ENCODE measurements around the gene GAREM1. TPM values are rescaled to one million over a fixed set of nuclear protein-coding genes. Genes with fewer than 3 reads are reported as not detected.

The GAREM1 gene
- total RNA-seq, 2 experiments from 2014 or later = not detected

DNA sequence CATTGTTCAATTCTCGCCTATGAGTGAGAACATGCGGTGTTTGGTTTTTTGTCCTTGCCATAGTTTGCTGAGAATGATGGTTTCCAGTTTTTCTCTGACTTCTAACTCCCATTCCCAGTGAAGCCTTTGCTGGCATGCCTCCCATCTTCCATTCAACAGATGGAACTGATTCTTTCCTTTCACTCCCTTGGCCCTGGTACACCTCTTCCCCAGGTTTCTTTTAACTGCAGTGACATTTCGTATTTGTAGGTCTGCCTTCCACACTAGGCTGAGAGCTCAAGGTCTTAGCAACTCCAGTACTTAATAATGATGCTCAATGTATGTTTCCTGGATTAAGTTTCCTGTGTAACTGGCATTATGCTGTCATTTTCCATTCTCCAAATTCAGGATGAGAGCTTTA, 48.5 kb downstream of the GAREM1 start:
- H3K36me3 Mint-ChIP-seq = no peaks in the 10 kb centered on the region
- no peaks in the 10 kb centered on the region for H3K9me3 Mint-ChIP-seq
- no peak overlapping the region for H3K27ac Mint-ChIP-seq
- H3K27me3 Mint-ChIP-seq = peaks cover 9% of the 10 kb centered on the region
- H3K4me1 Mint-ChIP-seq = no peaks in the 10 kb centered on the region
- H3K4me3 Mint-ChIP-seq = no peak overlapping the region
- DNase-seq = no peak

DNA sequence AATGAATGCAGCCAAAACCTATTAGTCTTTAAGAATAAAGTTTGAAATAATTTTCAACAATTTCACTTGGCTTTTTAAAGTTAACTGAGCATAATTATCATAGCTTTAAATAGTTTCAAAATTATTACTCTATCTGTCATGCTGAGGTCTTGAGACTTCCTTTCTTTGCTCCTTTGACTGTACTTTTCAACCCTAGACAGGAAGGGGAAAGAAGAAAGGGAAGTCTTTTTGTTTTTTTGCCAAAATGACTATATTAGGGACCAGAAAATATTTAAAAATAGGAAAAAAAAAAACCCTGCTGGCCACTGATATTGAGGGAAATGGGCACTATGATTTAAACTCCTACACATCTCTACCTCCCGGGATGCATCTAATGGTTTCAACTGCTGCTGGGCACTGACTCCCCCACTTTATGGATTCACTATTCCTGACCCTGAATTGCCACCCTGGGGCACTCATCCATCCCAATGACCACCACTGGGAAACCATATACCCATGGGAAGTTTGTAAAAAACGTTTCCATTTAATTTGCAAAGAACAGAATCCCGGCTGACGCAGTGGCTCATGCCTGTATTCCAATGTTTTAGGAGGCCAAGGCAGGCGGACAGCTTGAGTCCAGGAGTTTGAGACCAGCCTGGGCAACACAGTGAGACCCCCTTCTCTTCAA, 50.5 kb downstream of the GAREM1 start:
- H3K9me3 Mint-ChIP-seq = no peaks in the 10 kb centered on the region
- no peaks in the 10 kb centered on the region for H3K4me1 Mint-ChIP-seq
- no peak for DNase-seq
- H3K4me3 Mint-ChIP-seq = no peak overlapping the region
- H3K27ac Mint-ChIP-seq = no peak overlapping the region
- H3K27me3 Mint-ChIP-seq = peaks cover 9% of the 10 kb centered on the region
- H3K36me3 Mint-ChIP-seq = no peaks in the 10 kb centered on the region

DNA sequence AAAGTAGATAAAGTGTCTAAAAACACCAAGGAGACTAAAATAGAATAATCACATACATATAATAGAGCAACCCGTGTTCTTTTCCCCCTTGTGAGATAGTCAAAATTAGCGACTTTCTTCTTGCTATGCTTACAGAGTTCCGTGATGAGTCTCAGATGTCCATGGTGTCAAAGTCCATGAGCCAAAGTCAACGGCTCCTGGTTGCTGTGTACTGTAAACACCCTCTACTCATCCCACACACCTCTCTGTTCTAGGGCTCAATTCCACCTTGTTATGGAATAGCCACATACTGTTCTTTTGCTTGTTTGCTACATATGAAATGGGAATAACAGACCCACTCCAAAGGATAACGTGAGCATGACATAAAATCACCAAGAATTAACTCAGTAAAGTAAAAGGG, 52.5 kb downstream of the GAREM1 start:
- H3K27me3 Mint-ChIP-seq = peaks cover 9% of the 10 kb centered on the region
- DNase-seq = no peak
- H3K4me1 Mint-ChIP-seq = no peaks in the 10 kb centered on the region
- H3K27ac Mint-ChIP-seq = no peak overlapping the region
- H3K36me3 Mint-ChIP-seq = no peaks in the 10 kb centered on the region
- no peaks in the 10 kb centered on the region for H3K9me3 Mint-ChIP-seq
- no peak overlapping the region for H3K4me3 Mint-ChIP-seq

DNA sequence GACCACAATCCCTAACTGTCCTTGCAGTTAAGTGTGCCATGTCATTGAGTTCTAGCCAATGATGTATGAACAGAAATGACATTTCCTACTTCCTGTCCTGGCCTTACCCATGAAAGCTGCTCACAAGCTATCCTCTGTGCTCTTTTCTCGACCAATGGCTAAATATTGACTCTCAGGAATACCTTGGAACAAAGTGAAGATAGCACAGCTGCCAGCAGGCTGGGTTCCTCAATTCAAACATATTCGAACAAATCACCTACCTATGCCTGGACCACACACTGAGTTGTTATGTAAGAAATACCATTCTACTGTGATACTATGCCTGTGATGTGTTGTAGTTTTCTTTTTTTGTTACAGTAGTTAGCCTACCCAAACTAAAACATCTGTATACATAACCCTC, 65.1 kb downstream of the GAREM1 start:
- H3K27ac Mint-ChIP-seq = no peak overlapping the region
- H3K9me3 Mint-ChIP-seq = peaks cover 2% of the 10 kb centered on the region
- H3K4me3 Mint-ChIP-seq = no peak overlapping the region
- H3K36me3 Mint-ChIP-seq = no peaks in the 10 kb centered on the region
- no peaks in the 10 kb centered on the region for H3K27me3 Mint-ChIP-seq
- H3K4me1 Mint-ChIP-seq = no peaks in the 10 kb centered on the region
- DNase-seq = no peak

- Mint-ChIP-seq H3K36me3 (no peaks in the 10 kb centered on the region), H3K4me3 (no peak overlapping the region), H3K27me3 (peaks cover 8% of the 10 kb centered on the region), H3K4me1 (no peaks in the 10 kb centered on the region), H3K27ac (no peak overlapping the region), H3K9me3 (peaks cover 5% of the 10 kb centered on the region)
- DNase-seq = no peak
These were observed 69.1 kb downstream of the GAREM1 start for GRCh38 chr18:32401621-32402020.

DNA sequence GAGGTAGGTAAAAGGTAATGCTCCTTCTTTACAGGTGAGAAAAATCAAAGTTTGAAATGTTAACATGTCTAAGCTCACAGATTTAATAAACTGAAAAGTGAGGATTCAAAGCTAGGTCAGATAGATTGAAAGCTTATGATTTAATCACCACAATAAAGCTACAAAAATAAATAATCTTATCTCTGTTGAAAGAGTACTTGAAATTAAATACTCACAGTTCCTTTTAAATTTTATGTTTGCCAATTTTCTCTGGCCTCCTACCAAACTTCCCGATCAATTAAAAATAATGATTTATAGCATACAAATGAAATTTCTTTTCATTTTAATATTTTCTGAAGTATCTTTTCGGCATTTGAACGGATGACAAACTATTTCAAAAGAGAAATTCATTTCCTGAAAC, 77.3 kb downstream of the GAREM1 start:
- Mint-ChIP-seq H3K27ac (no peak overlapping the region), H3K36me3 (peaks cover 4% of the 10 kb centered on the region), H3K27me3 (peaks cover 28% of the 10 kb centered on the region), H3K4me3 (no peak overlapping the region), H3K4me1 (no peaks in the 10 kb centered on the region), H3K9me3 (peaks cover 7% of the 10 kb centered on the region)
- no peak for DNase-seq

DNA sequence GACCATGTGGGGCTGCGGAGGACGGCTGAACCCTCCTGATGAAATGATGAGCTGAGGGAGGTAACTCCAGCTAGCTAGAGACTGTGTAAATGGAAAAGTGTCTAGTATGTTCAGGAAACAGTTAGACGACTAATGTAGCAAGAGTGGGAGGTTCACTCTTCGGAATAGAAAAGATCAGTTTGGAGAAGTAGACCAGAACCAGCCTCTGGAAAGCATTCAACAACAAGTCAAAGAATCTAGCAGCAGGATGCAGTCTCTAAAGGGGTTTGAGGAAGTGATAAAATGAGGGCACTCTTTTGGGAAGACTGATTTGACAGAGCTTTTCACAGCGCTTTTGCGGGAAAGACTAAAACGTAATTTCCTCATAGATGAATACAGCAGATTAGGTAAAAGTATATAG, 79.6 kb downstream of the GAREM1 start:
- Mint-ChIP-seq H3K36me3 (peaks cover 4% of the 10 kb centered on the region), H3K4me1 (no peaks in the 10 kb centered on the region), H3K9me3 (peaks cover 5% of the 10 kb centered on the region), H3K4me3 (no peak overlapping the region), H3K27me3 (peaks cover 23% of the 10 kb centered on the region), H3K27ac (no peak overlapping the region)
- no peak for DNase-seq

GRCh38 chr18:32389858-32390257, 80.8 kb downstream of the GAREM1 start:
- Mint-ChIP-seq H3K4me3 (no peak overlapping the region), H3K4me1 (no peaks in the 10 kb centered on the region), H3K27me3 (peaks cover 23% of the 10 kb centered on the region), H3K9me3 (no peaks in the 10 kb centered on the region), H3K27ac (no peak overlapping the region), H3K36me3 (peaks cover 2% of the 10 kb centered on the region)
- DNase-seq = no peak

DNA sequence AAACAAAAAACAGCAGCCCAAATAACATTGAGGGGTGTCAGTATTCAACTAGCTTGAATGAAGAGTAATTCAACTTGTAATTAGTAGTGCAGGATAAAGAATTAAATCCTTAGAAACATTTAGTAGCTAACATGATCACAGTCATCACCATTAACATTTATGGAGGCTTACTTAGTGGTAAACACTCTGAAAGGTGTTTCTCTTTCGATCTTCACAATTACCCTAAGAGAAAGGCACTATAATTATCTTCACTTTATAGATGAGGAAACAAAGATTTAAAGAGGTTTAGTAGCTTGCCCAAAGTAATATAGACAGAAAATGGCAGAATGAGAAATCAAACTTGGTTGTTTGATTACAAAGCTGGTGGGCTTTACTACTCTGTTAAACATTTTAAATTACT, 81.5 kb downstream of the GAREM1 start:
- DNase-seq = no peak
- Mint-ChIP-seq H3K36me3 (peaks cover 2% of the 10 kb centered on the region), H3K9me3 (no peaks in the 10 kb centered on the region), H3K4me3 (no peak overlapping the region), H3K27me3 (peaks cover 23% of the 10 kb centered on the region), H3K27ac (no peak overlapping the region), H3K4me1 (no peaks in the 10 kb centered on the region)

DNA sequence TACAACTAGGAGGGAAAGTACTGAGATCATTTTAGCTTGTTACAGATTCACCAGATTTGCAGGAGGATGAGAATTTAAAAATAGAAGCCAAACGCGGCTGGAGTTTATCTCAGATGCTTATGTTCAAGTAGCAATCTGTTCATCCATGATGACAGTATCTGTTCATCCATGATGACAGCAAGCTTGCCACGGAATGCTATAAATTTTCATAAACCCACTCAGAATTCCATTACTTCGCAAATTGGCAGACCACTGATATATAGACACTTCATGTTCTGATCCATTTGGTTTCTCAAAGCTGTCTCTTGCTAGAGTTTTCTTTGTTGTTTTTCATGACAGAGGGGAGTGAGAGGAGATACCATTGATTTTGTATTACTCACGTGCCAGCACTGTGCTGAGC, 84.2 kb downstream of the GAREM1 start:
- Mint-ChIP-seq H3K4me1 (no peaks in the 10 kb centered on the region), H3K36me3 (peaks cover 2% of the 10 kb centered on the region), H3K4me3 (no peak overlapping the region), H3K27ac (no peak overlapping the region), H3K27me3 (peaks cover 13% of the 10 kb centered on the region), H3K9me3 (no peaks in the 10 kb centered on the region)
- DNase-seq = no peak

DNA sequence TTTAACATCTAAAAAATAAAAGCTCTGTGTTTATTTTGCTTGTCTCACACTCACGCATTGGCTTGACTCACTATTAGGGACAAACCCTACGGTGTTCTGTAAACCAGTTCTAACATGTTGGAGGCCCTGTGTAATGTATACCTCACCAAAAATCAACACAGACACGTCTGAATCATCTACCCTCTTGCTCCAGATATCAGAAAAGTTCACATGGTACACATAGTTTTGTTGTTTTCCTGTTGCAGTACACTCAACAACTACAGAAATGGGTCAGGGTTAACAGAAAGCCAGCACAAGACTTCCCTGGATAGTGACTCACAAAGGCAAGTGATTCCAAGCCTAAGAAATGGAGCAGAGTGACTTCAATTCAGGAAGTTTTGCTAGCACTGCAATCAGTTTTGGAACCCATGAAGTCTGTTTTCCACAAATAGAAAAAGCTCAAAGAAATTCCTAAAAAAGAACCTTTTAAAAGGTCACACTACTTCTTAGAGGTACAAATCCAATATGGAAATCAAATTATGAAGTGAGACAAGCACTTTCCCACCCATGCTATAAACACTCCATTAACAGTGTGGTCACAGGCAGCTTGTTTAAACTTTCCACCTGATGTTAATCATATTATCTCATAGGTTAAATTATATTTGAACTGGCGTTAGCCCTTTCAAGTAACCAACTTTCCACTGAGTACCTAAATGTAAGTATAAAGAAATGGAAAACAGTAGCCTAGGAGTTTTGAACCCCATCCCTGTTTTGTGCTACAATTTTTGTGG, 87.4 kb downstream of the GAREM1 start:
- no peak for DNase-seq
- Mint-ChIP-seq H3K36me3 (no peaks in the 10 kb centered on the region), H3K9me3 (no peaks in the 10 kb centered on the region), H3K27ac (no peak overlapping the region), H3K4me3 (no peak overlapping the region), H3K27me3 (peaks cover 5% of the 10 kb centered on the region), H3K4me1 (no peaks in the 10 kb centered on the region)

- H3K9me3 Mint-ChIP-seq = no peaks in the 10 kb centered on the region
These were observed 88.9 kb downstream of the GAREM1 start for GRCh38 chr18:32381761-32382160.

DNA sequence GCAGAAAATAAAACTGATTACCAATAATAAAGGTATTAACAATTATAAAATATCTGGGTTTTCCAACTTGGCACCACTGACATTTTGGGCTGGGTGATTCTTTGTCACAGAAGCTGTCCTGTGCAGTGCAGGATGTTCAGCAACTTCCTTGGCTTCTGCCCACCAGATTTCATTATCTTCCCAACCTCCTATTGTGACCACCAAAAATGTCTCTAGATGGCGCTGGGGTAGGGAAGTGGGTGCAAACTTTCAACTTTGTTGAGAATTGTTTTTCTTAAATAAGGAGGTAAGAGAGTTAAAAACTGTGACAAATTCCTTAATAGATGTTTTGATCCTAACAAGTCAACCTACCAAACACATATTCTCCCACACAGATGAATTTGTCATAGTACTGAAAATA, 90.1 kb downstream of the GAREM1 start:
- H3K4me3 Mint-ChIP-seq = no peak overlapping the region
- H3K9me3 Mint-ChIP-seq = no peaks in the 10 kb centered on the region
- peaks cover 4% of the 10 kb centered on the region for H3K27me3 Mint-ChIP-seq
- no peaks in the 10 kb centered on the region for H3K36me3 Mint-ChIP-seq
- H3K27ac Mint-ChIP-seq = no peak overlapping the region
- no peak for DNase-seq
- no peaks in the 10 kb centered on the region for H3K4me1 Mint-ChIP-seq

More at GRCh38 chr18:32381761-32382160, 88.9 kb downstream of the GAREM1 start:
- Mint-ChIP-seq H3K27me3 (no peaks in the 10 kb centered on the region), H3K4me3 (no peak overlapping the region), H3K4me1 (no peaks in the 10 kb centered on the region), H3K27ac (no peak overlapping the region), H3K36me3 (no peaks in the 10 kb centered on the region)
- DNase-seq = no peak

DNA sequence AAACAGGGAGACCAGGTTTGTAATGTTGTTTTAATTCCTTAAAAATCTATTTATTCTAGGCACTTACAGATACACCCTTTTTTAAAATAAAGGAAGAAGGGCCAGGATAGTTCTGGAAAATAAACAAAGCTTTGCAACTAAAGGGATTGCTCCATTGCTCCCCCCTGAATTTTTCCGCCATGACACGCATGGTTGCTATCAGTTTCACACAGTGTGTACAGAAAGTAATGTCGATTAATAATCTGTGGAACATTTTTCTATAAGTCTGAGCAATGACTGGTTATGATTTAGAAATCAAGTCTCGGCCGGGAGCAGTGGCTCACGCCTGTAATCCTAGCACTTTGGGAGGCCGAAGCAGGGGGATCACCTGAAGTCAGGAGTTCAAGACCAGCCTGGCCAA, 90.8 kb downstream of the GAREM1 start:
- no peaks in the 10 kb centered on the region for H3K4me1 Mint-ChIP-seq
- no peak for DNase-seq
- H3K4me3 Mint-ChIP-seq = no peak overlapping the region
- H3K36me3 Mint-ChIP-seq = no peaks in the 10 kb centered on the region
- H3K27ac Mint-ChIP-seq = no peak overlapping the region
- no peaks in the 10 kb centered on the region for H3K9me3 Mint-ChIP-seq
- peaks cover 4% of the 10 kb centered on the region for H3K27me3 Mint-ChIP-seq

DNA sequence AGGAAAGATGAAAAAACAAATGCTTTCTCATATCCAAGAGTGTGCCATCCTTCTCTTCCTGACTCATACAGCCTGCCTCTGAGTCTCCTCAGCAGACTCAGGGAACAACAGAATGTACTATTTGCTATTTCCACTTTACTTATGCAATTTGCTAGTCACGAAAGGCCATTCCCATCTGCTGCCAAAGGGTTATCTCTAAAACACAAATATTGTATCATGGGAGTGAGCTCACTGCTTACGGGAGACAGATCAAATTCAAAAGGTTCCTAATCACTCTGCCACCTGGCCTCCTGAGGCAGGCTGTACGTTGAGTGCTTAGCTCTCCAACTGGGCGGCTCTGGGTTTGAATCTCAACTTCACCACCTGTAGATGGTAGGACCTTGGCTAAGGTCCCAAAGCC, 92.0 kb downstream of the GAREM1 start:
- no peak overlapping the region for H3K4me3 Mint-ChIP-seq
- peaks cover 4% of the 10 kb centered on the region for H3K27me3 Mint-ChIP-seq
- H3K36me3 Mint-ChIP-seq = no peaks in the 10 kb centered on the region
- no peak overlapping the region for H3K27ac Mint-ChIP-seq
- H3K4me1 Mint-ChIP-seq = no peaks in the 10 kb centered on the region
- DNase-seq = no peak
- no peaks in the 10 kb centered on the region for H3K9me3 Mint-ChIP-seq

DNA sequence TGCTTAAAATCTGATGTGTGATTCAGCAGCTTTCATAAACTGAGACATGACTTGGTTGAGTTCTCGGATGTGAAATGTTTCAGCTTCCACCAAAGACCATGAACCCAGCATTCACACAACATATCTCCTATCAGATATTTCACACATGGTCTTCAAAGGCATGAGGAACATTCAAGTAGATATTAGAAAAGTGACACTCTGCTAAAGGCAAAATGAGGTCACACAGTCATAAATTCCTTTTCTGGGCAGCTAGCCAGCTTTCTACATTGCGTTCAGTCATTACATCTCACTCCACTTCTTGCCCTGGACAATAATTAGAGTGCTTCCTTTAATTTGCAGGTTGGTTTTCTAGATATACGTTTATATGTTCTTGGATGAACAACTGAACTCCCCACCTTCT, 96.7 kb downstream of the GAREM1 start:
- Mint-ChIP-seq H3K36me3 (no peaks in the 10 kb centered on the region), H3K27ac (no peak overlapping the region), H3K9me3 (no peaks in the 10 kb centered on the region), H3K4me1 (no peaks in the 10 kb centered on the region), H3K4me3 (no peak overlapping the region), H3K27me3 (peaks cover 4% of the 10 kb centered on the region)
- no peak for DNase-seq

Measured in activated naive CD8-positive, alpha-beta T cell treated with anti-CD3 and anti-CD28 coated beads for 36 hours (primary cell).